Neuron (in vitro differentiated cells): ENCODE measurements around the gene FAM184B.
A peak's percentile ranks its signal among the peaks of the same experiment; 100 is the strongest.

Experiments
- H2AFZ ChIP-seq: one replicate; pipeline ENCODE4 v1.6.1; 2013; ENCODE audit warnings: low read depth, mild to moderate bottlenecking, inconsistent platforms, low read length, moderate library complexity
- H3K27me3 ChIP-seq: one replicate; pipeline ENCODE4 v1.6.1; 2013; ENCODE audit warnings: low read length; ENCODE audit not compliant: insufficient read depth
- H3K36me3 ChIP-seq: one replicate; pipeline ENCODE4 v1.6.1; 2013; ENCODE audit warnings: low read length; ENCODE audit not compliant: insufficient read depth
- H3K4me1 ChIP-seq: one replicate; pipeline ENCODE4 v1.6.1; 2013; ENCODE audit warnings: low read length; ENCODE audit not compliant: insufficient read depth
- H3K4me3 ChIP-seq: 2 replicates; pipeline ENCODE4 v1.5.1; 2013; ENCODE audit warnings: mild to moderate bottlenecking, low read length, moderate library complexity
- H3K9me3 ChIP-seq: one replicate; pipeline ENCODE4 v1.6.1; 2013; ENCODE audit warnings: low read length

The FAM184B gene

GRCh38 chr4:17797808-17798207 is 16.4 kb upstream of the FAM184B start:
- Histone ChIP-seq H3K4me1 (no peaks in the 10 kb centered on the region), H3K27me3 (no peaks in the 10 kb centered on the region), H3K36me3 (peaks cover 37% of the 10 kb centered on the region), H2AFZ (no peak overlapping the region), H3K9me3 (no peaks in the 10 kb centered on the region), H3K4me3 (no peak overlapping the region)

- Histone ChIP-seq H3K9me3 (no peaks in the 10 kb centered on the region), H3K36me3 (peaks cover 14% of the 10 kb centered on the region), H3K27me3 (no peaks in the 10 kb centered on the region), H3K4me3 (no peak overlapping the region), H2AFZ (no peak overlapping the region), H3K4me1 (no peaks in the 10 kb centered on the region)
These were observed 13.3 kb upstream of the FAM184B start for GRCh38 chr4:17794730-17795129.

GRCh38 chr4:17788956-17789355 is 7.5 kb upstream of the FAM184B start:
- Histone ChIP-seq H3K4me1 (no peaks in the 10 kb centered on the region), H3K36me3 (no peaks in the 10 kb centered on the region), H3K27me3 (no peaks in the 10 kb centered on the region), H2AFZ (no peak overlapping the region), H3K9me3 (no peaks in the 10 kb centered on the region), H3K4me3 (no peak overlapping the region)

GRCh38 chr4:17787315-17787714 is 5.9 kb upstream of the FAM184B start:
- H3K36me3 ChIP-seq = no peaks in the 10 kb centered on the region
- H3K4me3 ChIP-seq = no peak overlapping the region
- no peak overlapping the region for H2AFZ ChIP-seq
- no peaks in the 10 kb centered on the region for H3K9me3 ChIP-seq
- H3K27me3 ChIP-seq = no peaks in the 10 kb centered on the region
- H3K4me1 ChIP-seq = no peaks in the 10 kb centered on the region

GRCh38 chr4:17786567-17786966 is 5.1 kb upstream of the FAM184B start:
- H3K27me3 ChIP-seq = peaks cover 7% of the 10 kb centered on the region
- H3K4me1 ChIP-seq = peaks cover 3% of the 10 kb centered on the region
- no peaks in the 10 kb centered on the region for H3K36me3 ChIP-seq
- no peak overlapping the region for H3K4me3 ChIP-seq
- H2AFZ ChIP-seq = no peak overlapping the region
- peaks cover 3% of the 10 kb centered on the region for H3K9me3 ChIP-seq

GRCh38 chr4:17785858-17786257 is 4.4 kb upstream of the FAM184B start:
- Histone ChIP-seq H3K9me3 (peaks cover 3% of the 10 kb centered on the region), H3K27me3 (peaks cover 13% of the 10 kb centered on the region), H2AFZ (no peak overlapping the region), H3K4me3 (no peak overlapping the region), H3K36me3 (no peaks in the 10 kb centered on the region), H3K4me1 (peaks cover 3% of the 10 kb centered on the region)

- H3K4me3 ChIP-seq = peak overlapping the region; percentile 42
- H3K4me1 ChIP-seq = peaks cover 3% of the 10 kb centered on the region
- H3K9me3 ChIP-seq = peaks cover 3% of the 10 kb centered on the region
- peak overlapping the region; percentile 88 for H2AFZ ChIP-seq
- no peaks in the 10 kb centered on the region for H3K36me3 ChIP-seq
- peaks cover 26% of the 10 kb centered on the region for H3K27me3 ChIP-seq
These were observed 721 bp downstream of the FAM184B start for GRCh38 chr4:17780501-17781299.

- Histone ChIP-seq H2AFZ (no peak overlapping the region), H3K4me3 (no peak overlapping the region), H3K9me3 (peaks cover 3% of the 10 kb centered on the region), H3K27me3 (peaks cover 26% of the 10 kb centered on the region), H3K4me1 (peaks cover 3% of the 10 kb centered on the region), H3K36me3 (no peaks in the 10 kb centered on the region)
These were observed 3.0 kb downstream of the FAM184B start for GRCh38 chr4:17778431-17778830.

- Histone ChIP-seq H3K36me3 (no peaks in the 10 kb centered on the region), H3K4me1 (no peaks in the 10 kb centered on the region), H2AFZ (no peak overlapping the region), H3K4me3 (no peak overlapping the region), H3K9me3 (no peaks in the 10 kb centered on the region), H3K27me3 (no peaks in the 10 kb centered on the region)
These were observed 8.2 kb downstream of the FAM184B start for GRCh38 chr4:17773135-17773698.

- H3K27me3 ChIP-seq = no peaks in the 10 kb centered on the region
- no peak overlapping the region for H2AFZ ChIP-seq
- no peaks in the 10 kb centered on the region for H3K36me3 ChIP-seq
- H3K9me3 ChIP-seq = no peaks in the 10 kb centered on the region
- no peaks in the 10 kb centered on the region for H3K4me1 ChIP-seq
- no peak overlapping the region for H3K4me3 ChIP-seq
These were observed 10.0 kb downstream of the FAM184B start for GRCh38 chr4:17771284-17771908.

GRCh38 chr4:17770845-17771244 is 10.6 kb downstream of the FAM184B start:
- Histone ChIP-seq H3K4me1 (no peaks in the 10 kb centered on the region), H3K4me3 (no peak overlapping the region), H3K27me3 (no peaks in the 10 kb centered on the region), H3K9me3 (no peaks in the 10 kb centered on the region), H3K36me3 (no peaks in the 10 kb centered on the region), H2AFZ (no peak overlapping the region)

- no peak overlapping the region for H3K4me3 ChIP-seq
- no peak overlapping the region for H2AFZ ChIP-seq
- no peaks in the 10 kb centered on the region for H3K27me3 ChIP-seq
- H3K36me3 ChIP-seq = no peaks in the 10 kb centered on the region
- no peaks in the 10 kb centered on the region for H3K4me1 ChIP-seq
- no peaks in the 10 kb centered on the region for H3K9me3 ChIP-seq
These were observed 11.8 kb downstream of the FAM184B start for GRCh38 chr4:17769406-17770174.
